OCI-M2 (cell line): ENCODE measurements around the gene SPEM2.

ENCODE experiments used
- DNase-seq: peaks from one replicate; lab custom pipeline; 2025; ENCODE audit not compliant: unreplicated experiment; lab: John Stamatoyannopoulos, UW

SPEM2 gene

GRCh38 chr17:7425316-7425715, at the start of gene SPEM2:
Gene SPEM2 (plus strand): TSS chr17:7425616. CDS start chr17:7425689, 73 bp downstream.
- no peak for DNase-seq

- no peak for DNase-seq
Observed at GRCh38 chr17:7379134-7379533, 46.3 kb upstream of the SPEM2 start.

GRCh38 chr17:7380321-7380720, 45.1 kb upstream of the SPEM2 start:
- no peak for DNase-seq

GRCh38 chr17:7380855-7381683, 44.3 kb upstream of the SPEM2 start, which contains the start of gene TNK1:
Gene TNK1 (plus strand): TSS chr17:7381089. CDS start chr17:7382927, 1,838 bp downstream.
- no peak for DNase-seq

- DNase-seq = no peak
Observed at GRCh38 chr17:7382901-7383300, 42.5 kb upstream of the SPEM2 start.

GRCh38 chr17:7383371-7383741, 42.1 kb upstream of the SPEM2 start:
- no peak for DNase-seq

GRCh38 chr17:7383742-7384488, 41.5 kb upstream of the SPEM2 start:
- no peak for DNase-seq

GRCh38 chr17:7384489-7385081, 40.8 kb upstream of the SPEM2 start:
- DNase-seq = no peak

- DNase-seq = no peak
Observed at GRCh38 chr17:7388856-7389255, 36.6 kb upstream of the SPEM2 start.

GRCh38 chr17:7389924-7390910, 35.2 kb upstream of the SPEM2 start:
- DNase-seq = no peak

GRCh38 chr17:7391307-7391706, 34.1 kb upstream of the SPEM2 start:
- no peak for DNase-seq

- no peak for DNase-seq
Observed at GRCh38 chr17:7392696-7393612, 32.5 kb upstream of the SPEM2 start.

- no peak for DNase-seq
Observed at GRCh38 chr17:7393613-7394451, 31.6 kb upstream of the SPEM2 start.

- peak; percentile 6 for DNase-seq
Observed at GRCh38 chr17:7394452-7395191, 30.8 kb upstream of the SPEM2 start, which contains the start of gene PLSCR3. Gene PLSCR3 (minus strand): TSS chr17:7394525. CDS start chr17:7394110, 415 bp downstream.

- DNase-seq = no peak
Observed at GRCh38 chr17:7396147-7396546, 29.3 kb upstream of the SPEM2 start.

- no peak for DNase-seq
Observed at GRCh38 chr17:7398612-7399011, 26.8 kb upstream of the SPEM2 start.

- no peak for DNase-seq
Observed at GRCh38 chr17:7403043-7403726, 22.2 kb upstream of the SPEM2 start.

GRCh38 chr17:7403727-7403976, 21.8 kb upstream of the SPEM2 start:
- DNase-seq = peak; percentile 59
